LNCaP clone FGC (cell line): ENCODE data around the gene ELOVL5.
"Not testable (repeated sequence)": the region's sequence is repeated elsewhere in the genome, so short reads cannot be mapped to it uniquely, and the experiment has no call there.

Source experiments
- DNase-seq: peaks from one replicate; pipeline ENCODE4 v3.0.0-alpha.2; 2011; ENCODE audit warnings: low read depth
- H3K4me3 ChIP-seq: 2 replicates; pipeline ENCODE4 v1.5.1; 2011; ENCODE audit warnings: mild to moderate bottlenecking, low read depth, low read length, control low read depth
- CTCF ChIP-seq: IDR thresholded peaks from 2 replicates; pipeline ENCODE4 v1.5.1; 2012; ENCODE audit warnings: mild to moderate bottlenecking; ENCODE audit not compliant: control insufficient read depth, insufficient read depth; ENCODE audit errors: extremely low read depth

The ELOVL5 gene

DNA sequence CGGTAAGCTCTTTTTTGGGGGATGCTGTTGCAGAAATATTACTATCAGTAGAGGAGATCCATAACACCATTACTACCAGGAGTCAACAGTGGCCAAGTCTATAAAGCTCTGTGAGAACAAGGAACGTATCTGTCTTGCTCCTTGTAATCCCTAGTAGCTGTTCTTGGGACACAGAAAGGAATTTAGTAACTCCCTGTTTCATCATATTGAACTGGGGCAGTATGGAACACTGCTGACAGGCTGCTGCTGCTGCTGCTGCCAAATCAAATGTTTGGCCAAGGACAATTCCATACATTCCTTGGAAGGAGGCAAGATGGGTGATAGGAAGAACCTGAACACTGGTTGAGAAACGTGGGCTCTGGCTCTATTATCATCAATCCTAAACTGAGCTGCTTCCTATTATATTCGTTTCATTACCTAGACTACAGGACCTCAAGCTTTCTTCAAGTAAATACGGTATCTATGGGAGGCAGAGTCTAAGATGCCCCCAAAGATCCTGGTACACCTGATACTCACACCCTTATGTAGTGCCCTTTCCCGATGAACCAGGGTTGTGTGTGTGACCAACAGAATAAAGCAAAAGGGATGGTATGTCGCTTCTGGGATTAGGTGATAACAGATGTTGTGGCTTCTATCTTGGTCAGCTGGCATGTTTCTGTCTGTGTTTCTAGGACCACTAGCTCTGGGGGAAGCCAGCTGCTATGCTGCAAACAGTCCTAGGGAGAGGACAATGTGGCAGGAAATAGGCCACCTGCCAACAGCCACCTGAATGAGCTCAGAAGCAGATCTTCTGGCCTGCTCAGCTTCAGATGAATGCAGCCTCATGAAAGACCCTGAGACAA lies 39.5 kb downstream of the ELOVL5 start:
- DNase-seq = peak; percentile 67
- no peak for TF ChIP-seq CTCF

DNA sequence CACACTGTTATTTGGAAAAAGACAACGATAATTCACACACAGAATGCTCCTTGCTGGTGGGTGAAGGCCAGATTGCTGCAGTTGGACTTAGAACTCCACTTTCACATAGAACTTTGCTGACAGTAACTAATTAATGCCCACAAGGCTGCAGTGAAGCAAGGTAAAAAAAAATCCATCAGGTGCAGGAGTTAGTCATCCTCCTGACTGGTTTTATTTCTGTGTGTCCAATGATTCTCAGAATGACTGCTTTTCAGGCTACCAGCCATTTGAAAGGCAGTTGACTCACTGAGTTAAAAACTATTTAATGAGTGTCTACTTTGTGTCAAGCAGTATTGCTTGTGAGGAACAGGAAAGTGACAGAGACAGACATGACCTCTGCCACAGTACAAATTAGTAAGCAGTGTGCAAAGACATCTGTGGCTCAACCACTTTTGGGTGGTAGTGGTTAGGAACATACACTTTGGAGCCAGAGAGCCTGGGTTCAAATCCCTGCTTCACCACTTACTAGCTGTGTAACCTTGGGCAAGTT lies 41.9 kb downstream of the ELOVL5 start:
- no peak overlapping the region for H3K4me3 ChIP-seq
- DNase-seq = no peak
- no peak for TF ChIP-seq CTCF

More for the DNA sequence above, 39.5 kb downstream of the ELOVL5 start:
- H3K4me3 ChIP-seq = no peak overlapping the region

DNA sequence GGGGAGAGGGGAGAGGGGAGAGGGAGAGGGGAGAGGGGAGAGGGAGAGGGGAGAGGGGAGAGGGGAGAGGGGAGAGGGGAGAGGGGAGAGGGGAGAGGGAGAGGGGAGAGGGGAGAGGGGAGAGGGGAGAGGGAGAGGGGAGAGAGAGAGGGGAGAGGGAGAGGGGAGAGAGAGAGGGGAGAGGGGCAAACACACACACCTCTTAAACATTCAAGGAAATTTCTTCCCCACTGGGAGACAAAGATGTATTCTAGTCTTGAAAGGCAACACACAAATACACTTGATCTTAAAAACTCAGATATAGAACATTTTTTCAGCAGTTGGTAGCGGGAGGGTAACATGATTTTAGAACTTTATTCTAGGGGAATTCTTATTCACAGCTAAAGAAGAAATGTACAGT lies 42.5 kb downstream of the ELOVL5 start:
- H3K4me3 ChIP-seq, DNase-seq: not testable (repeated sequence)

DNA sequence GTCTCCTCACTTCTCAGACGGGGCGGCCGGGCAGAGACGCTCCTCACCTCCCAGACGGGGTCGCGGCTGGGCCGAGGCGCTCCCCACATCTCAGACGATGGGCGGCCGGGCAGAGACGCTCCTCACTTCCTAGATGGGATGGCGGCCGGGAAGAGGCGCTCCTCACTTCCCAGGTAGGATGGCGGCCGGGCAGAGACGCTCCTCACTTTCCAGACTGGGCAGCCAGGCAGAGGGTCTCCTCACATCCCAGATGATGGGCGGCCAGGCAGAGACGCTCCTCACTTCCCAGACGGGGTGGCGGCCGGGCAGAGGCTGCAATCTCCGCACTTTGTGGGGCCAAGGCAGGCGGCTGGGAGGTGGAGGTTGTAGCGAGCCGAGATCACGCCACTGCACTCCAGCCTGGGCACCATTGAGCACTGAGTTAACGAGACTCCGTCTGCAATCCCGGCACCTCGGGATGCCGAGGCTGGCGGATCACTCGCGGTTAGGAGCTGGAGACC lies 43.2 kb downstream of the ELOVL5 start:
- not testable (repeated sequence) for H3K4me3 ChIP-seq, DNase-seq

- not testable (repeated sequence) for H3K4me3 ChIP-seq, DNase-seq
These were observed 43.8 kb downstream of the ELOVL5 start for GRCh38 chr6:53304953-53305352.

- TF ChIP-seq CTCF = no peak
- no peak for DNase-seq
- no peak overlapping the region for H3K4me3 ChIP-seq
These were observed 45.9 kb downstream of the ELOVL5 start for GRCh38 chr6:53302678-53303360.

DNA sequence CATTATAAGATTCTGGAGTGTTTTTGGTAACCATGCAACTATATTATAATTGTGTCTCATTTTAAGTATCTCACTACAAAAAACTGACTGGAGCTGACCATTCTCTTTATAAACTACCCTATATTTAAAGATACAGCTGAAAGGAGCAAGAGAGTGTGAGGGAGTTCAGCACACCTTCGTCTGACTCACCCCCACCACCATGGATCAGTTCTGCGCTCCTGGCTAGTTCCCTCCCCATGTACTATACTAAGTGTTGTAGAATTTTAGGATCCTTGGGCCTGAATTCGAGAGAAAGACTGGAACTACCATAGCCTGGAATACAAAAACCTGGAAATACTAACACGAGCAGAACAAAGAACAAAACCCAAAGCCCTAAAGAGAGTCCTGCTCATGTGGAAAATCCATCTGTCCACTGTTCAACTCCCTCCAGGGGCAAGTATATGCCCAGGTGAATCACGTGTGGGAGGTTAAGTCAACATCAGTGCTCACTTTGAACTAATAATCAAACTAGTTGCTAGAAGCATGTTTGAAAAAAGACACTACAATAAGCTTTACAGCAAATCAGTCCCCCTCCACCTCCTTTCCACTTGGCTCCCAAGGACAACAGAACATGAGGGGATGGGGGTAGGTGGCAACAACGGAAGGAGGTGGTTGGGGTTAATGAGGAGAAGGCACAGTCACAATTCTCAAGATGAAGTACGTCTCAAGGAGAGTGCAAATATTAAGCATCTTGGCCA lies 46.8 kb downstream of the ELOVL5 start:
- H3K4me3 ChIP-seq = 0 out of 2 replicates have a peak overlapping the region, but pooled peaks have one; percentile 7
- peak; percentile 51 for DNase-seq
- no peak for TF ChIP-seq CTCF
